IPS DF 4.7 (cell line): ENCODE data around the gene TMEM50A.
"Not testable (repeated sequence)": the region's sequence is repeated elsewhere in the genome, so short reads cannot be mapped to it uniquely, and the experiment has no call there.

Experiments used
- DNase-seq: peaks from one replicate; pipeline ENCODE4 v3.0.0-alpha.2; 2013; ENCODE audit warnings: low spot score; ENCODE audit errors: extremely low read depth

TMEM50A gene

DNA sequence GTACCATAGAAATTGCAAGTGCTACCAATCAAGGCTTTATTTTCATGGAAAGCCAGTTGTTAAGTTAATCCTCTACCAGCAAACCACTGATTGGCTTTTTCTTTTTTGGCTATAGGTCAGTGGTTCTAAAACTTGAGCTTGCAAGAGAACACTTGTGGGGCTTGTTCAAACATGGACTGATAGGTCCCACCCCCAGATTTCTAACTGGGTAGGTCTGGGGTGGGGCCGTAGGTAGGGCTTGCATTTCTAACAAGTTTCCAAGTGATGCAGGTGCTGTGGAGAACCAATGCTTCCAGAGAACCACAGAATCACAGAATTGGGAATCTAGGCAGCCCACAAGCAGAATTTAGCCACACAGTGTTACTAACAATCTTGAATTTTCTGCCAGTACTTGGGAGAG lies 45.7 kb downstream of the TMEM50A start:
- DNase-seq: not testable (repeated sequence)

DNA sequence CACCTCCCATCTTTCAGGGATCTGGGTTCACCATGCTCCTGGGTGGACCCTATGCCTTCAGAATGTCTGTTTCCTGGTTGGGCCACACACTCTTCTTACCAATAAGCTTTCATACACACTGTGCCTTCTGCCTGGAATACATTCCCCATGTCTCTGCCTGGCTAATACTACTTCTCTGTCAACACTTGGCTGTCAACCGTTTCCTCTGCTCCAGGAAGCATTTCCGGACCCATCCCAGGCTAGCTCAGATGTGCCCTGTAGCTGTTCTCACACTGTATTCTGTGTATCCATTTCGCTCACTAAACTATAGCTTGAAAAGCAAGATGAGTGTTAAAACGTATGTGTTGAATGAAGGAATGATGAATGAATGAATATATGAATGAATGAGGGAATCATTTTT lies 49.0 kb downstream of the TMEM50A start:
- DNase-seq: not testable (repeated sequence)

DNA sequence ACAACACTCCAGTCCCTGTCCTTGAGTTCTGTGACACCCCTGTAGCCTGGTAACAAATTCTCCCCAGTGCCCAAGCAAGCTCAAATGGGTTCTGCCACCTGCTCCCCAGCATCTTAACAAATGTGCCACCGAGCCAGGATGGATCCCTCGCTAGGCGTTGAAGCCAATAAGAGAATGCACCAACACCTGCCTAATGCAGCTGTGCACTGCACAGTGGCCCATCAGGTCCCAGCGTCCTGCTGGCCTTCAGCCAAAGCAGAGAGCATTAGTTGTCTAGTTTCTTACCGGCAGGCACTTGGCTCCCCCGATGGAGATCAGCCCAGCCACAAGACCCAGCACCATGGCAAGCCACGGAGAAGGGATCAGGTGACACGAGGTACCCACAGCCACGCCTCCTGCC lies 50.6 kb downstream of the TMEM50A start:
- not testable (repeated sequence) for DNase-seq

DNA sequence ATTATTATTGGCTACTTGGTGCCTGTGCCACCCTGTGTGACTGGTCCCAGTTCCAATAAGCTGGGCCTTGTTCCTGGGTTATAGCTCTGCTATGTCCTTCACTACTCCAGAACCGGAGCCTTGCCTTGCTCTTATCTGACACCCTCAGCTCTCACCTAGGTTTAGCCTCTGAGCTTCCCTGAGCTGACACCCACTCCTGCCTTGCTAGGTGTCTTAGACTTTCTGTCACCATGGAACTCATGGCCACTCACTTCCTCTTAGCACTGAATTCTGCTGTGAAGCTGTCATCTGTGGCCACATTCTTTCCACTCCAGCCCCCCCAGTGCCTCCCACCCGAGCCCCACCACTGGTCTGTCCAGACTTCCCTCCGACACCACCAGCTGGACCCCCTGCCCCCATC lies 51.6 kb downstream of the TMEM50A start:
- not testable (repeated sequence) for DNase-seq

DNA sequence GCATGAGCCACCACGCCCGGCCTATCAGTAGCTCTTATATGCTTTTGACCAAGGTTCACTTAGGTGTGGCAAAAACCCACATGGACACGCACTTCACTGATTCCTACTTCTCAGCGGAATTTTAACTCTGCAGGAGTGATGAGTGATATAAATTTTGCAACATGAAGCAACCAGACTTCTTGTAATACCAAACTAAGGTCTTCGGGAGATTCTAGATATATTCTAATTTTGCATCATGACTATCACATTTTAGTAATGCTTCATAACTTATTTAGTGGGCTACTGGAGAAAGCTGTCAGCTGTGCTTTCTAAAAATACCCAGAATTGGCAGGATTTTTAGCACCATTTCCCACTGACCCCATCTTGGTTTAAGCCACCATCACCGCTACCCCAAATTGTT lies 54.7 kb downstream of the TMEM50A start:
- no peak for DNase-seq

DNA sequence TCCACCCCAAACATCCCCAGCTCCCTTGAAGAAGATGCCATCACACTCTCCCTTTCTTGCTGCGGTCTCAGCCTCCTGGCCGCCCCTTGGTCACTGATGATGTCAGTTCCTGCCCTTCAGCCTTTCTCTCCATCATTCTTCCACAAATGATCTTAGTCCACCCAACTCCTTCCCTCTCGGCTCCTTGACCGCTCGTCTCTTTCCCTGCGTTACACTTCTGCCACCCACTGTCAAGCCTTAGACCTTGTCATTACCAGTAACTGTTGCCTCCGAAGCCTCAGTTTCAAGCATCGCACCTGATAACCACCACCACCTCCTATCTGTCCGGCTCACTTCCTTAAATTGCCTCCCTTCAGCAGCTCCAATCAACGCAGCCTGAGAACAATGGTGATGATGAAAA lies 59.4 kb downstream of the TMEM50A start:
- not testable (repeated sequence) for DNase-seq

DNA sequence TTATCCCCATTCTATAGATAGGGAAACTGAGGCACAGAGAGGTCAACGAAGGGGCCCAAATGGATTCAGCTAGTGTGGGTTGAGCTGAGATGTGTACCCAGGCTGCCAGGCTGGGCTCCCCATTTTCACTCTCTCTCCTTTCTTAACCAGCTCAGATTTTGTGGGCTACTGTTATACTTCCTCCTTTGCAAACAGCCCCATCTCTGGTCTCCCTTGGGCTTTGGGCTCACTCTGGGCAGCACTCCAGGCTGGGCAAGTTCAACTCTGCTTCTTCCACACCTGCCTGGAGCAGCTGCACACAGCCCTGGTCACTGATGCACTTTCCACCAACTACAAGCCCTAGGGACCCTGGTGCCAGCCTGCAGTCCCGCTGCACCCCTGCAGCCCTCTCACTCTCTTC lies 59.9 kb downstream of the TMEM50A start:
- DNase-seq: not testable (repeated sequence)

DNA sequence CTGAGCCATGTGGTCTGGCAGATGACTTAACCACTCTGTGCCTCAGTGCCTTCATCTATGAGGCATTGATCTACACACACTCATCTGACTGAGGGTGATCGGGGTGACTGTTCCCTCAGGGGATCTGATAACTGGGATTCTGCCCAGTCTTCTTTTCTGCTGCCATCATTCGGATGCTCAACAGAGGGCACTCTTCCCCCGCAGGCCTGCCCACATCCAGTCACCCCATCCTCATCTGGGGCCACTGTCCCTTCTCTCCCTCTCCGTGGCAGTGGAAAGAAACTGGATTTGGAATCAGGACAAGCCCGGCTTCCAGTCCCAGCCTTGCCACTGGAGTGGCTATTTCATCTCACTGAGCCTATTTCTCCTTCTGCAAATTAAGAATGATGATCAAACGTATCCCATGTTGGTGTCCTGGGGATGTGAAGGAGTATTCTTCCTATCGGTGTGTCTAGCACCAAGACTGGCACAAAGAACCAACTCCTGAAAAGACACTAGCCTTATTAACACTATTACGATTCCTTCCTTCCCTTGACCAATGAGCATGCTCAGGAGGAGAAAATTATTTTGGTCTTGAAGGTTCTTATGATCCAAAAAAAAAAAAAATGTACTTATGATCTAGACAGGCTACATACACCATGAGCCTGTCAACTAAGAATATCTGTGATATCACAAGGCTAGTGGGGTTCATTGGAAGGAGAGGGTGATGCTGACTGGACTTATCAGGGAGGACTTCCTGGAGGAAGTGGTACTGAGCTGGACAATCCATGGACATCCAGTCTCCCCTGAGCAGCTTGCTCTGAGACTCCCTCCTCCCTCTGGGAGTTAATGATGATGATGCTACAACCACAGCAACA lies 65.0 kb downstream of the TMEM50A start:
- not testable (repeated sequence) for DNase-seq

DNA sequence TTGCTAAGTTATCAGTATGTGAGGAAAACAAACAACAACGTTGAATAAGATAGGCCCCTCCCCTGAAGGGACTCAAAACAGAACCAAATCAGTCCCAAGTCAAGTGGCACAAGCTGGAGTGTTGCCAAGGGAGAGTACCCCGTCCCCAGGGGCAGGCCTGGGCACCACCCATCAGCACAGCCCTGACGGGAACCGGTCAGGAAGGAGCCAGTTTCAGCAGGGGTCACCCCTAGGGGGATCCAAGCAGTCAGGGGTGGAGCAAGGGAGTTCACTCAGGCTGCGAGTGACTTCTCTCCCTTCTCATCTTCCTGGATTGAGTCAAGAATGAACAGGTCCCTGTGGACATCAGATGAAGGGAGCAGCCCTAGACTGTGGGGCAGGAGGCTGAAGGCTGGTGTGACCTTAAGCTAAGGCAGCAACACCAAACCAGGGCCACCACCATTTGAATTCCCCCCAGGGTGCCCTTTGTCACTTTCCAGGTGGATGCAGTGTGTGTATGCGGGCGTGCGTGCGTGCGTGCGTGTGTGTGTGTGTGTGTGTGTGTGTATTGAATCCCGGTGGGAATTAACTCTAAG lies 67.7 kb downstream of the TMEM50A start:
- not testable (repeated sequence) for DNase-seq

DNA sequence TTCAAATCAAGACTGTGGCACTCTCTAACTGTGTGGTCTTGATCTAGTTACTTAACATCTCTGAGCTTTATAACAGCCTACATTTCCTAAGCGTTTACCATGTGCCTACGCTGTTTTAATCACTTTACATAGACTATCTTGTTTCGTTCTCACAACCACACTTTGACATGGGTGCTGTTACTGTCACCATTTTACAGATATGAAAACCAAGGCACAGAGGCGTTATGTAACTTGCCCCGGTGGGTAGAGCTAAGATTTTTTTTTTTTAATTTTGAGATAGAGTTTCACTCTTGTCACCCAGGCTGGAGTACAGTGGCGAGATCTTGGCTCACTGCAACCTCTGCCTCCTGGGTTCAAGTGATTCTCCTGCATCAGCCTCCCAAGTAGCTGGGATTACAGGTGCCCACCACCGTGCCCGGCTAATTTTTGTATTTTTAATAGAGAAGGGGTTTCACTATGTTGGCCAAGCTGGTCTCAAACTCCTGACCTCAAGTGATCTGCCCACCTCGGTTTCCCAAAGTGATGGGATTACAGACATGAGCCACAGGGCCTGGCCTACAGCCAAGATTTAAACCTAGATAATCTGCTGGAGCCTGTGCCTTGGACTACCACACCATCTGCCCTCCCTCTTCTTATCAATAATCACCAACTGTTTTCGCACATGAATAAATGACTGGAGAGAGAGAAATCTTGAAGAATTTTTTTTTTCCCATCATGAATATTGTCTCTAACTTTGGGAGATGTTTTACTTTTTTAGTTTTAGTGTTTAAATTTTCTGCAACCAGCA lies 71.7 kb downstream of the TMEM50A start:
- DNase-seq: not testable (repeated sequence)
